Measurements from ENCODE around the gene STK39. TPM values are rescaled to one million over a fixed set of nuclear protein-coding genes. Genes with fewer than 3 reads are reported as not detected.

Gene STK39
- polyA plus RNA-seq, 1 donor (not counting 4 experiments of a cell fraction or from before 2014, with no cell fraction given) = 20.7 TPM

DNA sequence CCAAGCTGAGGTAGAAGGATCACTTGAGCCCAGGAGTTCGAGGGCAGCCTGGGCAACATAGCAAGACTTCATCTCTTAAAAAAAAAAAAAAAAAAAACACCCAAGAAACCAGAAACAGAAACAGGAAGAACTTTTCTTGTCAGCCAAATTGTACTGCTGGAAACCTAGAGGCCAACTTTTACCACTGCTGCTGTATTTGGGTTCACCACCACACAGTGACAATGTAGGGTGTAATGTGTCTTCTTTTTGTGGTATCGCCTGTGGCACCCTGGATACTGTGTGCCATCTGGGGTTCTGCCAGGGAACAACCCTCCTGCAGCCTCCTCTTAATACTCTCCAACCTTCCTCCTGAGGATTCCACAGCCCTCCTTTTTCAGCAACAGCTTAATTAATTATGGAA lies 72.6 kb downstream of the STK39 start:
- H3K27me3 ChIP-seq (ENCODE audit: control insufficient read depth, extremely low read depth, insufficient read depth, low read length) = no peaks in the 10 kb centered on the region
- H3K9ac ChIP-seq (ENCODE audit: control insufficient read depth, extremely low read depth, insufficient read depth, low read length) = no peak overlapping the region
- H3K4me2 ChIP-seq (ENCODE audit: control insufficient read depth, extremely low read depth, insufficient read depth, low read depth, low read length) = no peak overlapping the region
- H2AFZ ChIP-seq (ENCODE audit: control insufficient read depth, low read length) = no peak overlapping the region
- H3K4me3 ChIP-seq (ENCODE audit: control insufficient read depth in 2 of 3, extremely low read depth in 1 of 3, insufficient read depth in 2 of 3, low read depth in 1 of 3, low read length in 3 of 3) = no peak overlapping the region
- no peak for TF ChIP-seq EZH2 (IDR thresholded peaks at IDR 0.05; ENCODE audit: low read length)
- TF ChIP-seq, protein P1, sequence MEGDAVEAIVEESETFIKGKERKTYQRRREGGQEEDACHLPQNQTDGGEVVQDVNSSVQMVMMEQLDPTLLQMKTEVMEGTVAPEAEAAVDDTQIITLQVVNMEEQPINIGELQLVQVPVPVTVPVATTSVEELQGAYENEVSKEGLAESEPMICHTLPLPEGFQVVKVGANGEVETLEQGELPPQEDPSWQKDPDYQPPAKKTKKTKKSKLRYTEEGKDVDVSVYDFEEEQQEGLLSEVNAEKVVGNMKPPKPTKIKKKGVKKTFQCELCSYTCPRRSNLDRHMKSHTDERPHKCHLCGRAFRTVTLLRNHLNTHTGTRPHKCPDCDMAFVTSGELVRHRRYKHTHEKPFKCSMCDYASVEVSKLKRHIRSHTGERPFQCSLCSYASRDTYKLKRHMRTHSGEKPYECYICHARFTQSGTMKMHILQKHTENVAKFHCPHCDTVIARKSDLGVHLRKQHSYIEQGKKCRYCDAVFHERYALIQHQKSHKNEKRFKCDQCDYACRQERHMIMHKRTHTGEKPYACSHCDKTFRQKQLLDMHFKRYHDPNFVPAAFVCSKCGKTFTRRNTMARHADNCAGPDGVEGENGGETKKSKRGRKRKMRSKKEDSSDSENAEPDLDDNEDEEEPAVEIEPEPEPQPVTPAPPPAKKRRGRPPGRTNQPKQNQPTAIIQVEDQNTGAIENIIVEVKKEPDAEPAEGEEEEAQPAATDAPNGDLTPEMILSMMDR (optimal IDR thresholded peaks at IDR 0.05 in 1 of 3, IDR thresholded peaks at IDR 0.05 in 1 of 3, conservative IDR thresholded peaks at IDR 0.05 in 1 of 3; ENCODE audit: extremely low read depth in 1 of 3, insufficient read depth in 2 of 3, low read length in 3 of 3) = no peak
- peaks cover 5% of the 10 kb centered on the region for H3K79me2 ChIP-seq (ENCODE audit: control insufficient read depth, insufficient read depth, low read length)
- no peak overlapping the region for H3K27ac ChIP-seq (ENCODE audit: control insufficient read depth, insufficient read depth, low read length)
- FAIRE-seq = no peak
- H3K9me3 ChIP-seq (ENCODE audit: control insufficient read depth, low read depth, low read length) = no peaks in the 10 kb centered on the region
- H3K36me3 ChIP-seq (ENCODE audit: control insufficient read depth in 2 of 2, extremely low read depth in 1 of 2, insufficient read depth in 2 of 2, low read length in 2 of 2) = no peaks in the 10 kb centered on the region
- H3K4me1 ChIP-seq (ENCODE audit: control insufficient read depth, extremely low read depth, insufficient read depth, low read length) = no peaks in the 10 kb centered on the region
- no peaks in the 10 kb centered on the region for H4K20me1 ChIP-seq (ENCODE audit: control insufficient read depth, extremely low read depth, insufficient read depth, low read length)
- H3K9me1 ChIP-seq (ENCODE audit: control insufficient read depth, extremely low read depth, insufficient read depth, low read length) = no peaks in the 10 kb centered on the region
- dilution Hi-C loops (cut with MboI; ENCODE audit: extremely low pct_ligation_motif_present, low sequenced_read_pairs) = no loop called here
- no peak for DNase-seq (ENCODE audit: low read depth, low spot score)

DNA sequence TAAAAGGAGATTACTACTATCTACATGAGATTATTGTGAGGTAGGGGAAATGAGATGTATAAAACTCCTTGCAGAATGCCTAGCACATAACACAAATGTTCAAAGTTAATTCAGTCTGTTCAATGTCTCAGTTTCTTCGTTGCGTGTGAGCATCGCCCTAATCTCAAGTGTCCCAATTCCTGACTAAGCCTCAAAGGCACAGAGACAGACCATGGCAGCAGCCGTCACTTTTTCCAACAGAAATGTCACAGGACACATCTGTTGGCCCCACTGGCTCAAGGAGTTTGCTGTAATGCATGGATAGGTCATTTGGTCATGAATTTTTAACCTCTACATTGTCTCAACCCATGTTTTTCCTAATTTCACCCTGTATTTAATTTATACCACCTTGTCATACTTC lies 75.3 kb downstream of the STK39 start:
- H3K79me2 ChIP-seq (ENCODE audit: control insufficient read depth, insufficient read depth, low read length) = peaks cover 4% of the 10 kb centered on the region
- dilution Hi-C loops (cut with MboI; ENCODE audit: extremely low pct_ligation_motif_present, low sequenced_read_pairs) = no loop called here
- H3K4me1 ChIP-seq (ENCODE audit: control insufficient read depth, extremely low read depth, insufficient read depth, low read length) = peaks cover 6% of the 10 kb centered on the region
- H3K9me3 ChIP-seq (ENCODE audit: control insufficient read depth, low read depth, low read length) = no peaks in the 10 kb centered on the region
- no peaks in the 10 kb centered on the region for H3K27me3 ChIP-seq (ENCODE audit: control insufficient read depth, extremely low read depth, insufficient read depth, low read length)
- H3K4me2 ChIP-seq (ENCODE audit: control insufficient read depth, extremely low read depth, insufficient read depth, low read depth, low read length) = no peak overlapping the region
- H2AFZ ChIP-seq (ENCODE audit: control insufficient read depth, low read length) = no peak overlapping the region
- H3K9ac ChIP-seq (ENCODE audit: control insufficient read depth, extremely low read depth, insufficient read depth, low read length) = no peak overlapping the region
- H3K4me3 ChIP-seq (ENCODE audit: control insufficient read depth in 2 of 3, extremely low read depth in 1 of 3, insufficient read depth in 2 of 3, low read depth in 1 of 3, low read length in 3 of 3) = no peak overlapping the region
- H3K27ac ChIP-seq (ENCODE audit: control insufficient read depth, insufficient read depth, low read length) = no peak overlapping the region
- no peak for FAIRE-seq
- H4K20me1 ChIP-seq (ENCODE audit: control insufficient read depth, extremely low read depth, insufficient read depth, low read length) = no peaks in the 10 kb centered on the region
- no peaks in the 10 kb centered on the region for H3K9me1 ChIP-seq (ENCODE audit: control insufficient read depth, extremely low read depth, insufficient read depth, low read length)
- DNase-seq (ENCODE audit: low read depth, low spot score) = no peak
- no peak for TF ChIP-seq EZH2 (IDR thresholded peaks at IDR 0.05; ENCODE audit: low read length)
- H3K36me3 ChIP-seq (ENCODE audit: control insufficient read depth in 2 of 2, extremely low read depth in 1 of 2, insufficient read depth in 2 of 2, low read length in 2 of 2) = no peaks in the 10 kb centered on the region

DNA sequence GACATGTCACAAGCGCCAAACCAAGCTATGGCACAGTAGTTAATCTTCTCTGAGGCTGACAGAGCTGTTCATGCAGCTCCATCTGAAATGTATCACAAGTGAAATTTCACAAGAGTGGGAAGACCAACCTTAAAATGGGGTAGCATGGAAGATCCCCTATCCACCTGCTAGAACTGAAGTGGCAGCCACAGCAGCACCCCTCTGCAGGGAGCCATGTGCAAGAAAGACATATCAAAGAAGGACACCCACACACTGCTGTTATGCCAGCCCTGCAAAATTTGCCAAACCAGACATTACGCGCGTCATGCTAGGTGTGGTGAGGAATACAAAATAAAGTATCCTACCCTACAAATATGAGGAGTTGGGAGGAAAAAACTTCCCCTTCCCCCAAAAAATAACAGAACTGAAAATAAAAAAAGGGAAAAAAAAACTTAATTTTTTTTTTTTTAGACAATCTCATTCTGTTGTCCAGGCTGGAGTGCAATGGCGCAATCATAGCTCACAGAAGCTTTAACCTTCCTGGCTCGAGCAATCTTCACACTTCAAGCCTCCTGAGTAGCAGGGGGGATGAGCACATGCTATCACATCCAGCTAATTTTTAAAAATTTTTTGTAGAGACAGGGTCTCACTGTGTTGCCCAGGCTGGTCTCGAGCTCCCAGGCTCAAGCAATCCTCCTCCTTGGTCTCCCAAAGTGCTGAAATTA lies 76.2 kb downstream of the STK39 start:
- no peaks in the 10 kb centered on the region for H3K36me3 ChIP-seq (ENCODE audit: control insufficient read depth in 2 of 2, extremely low read depth in 1 of 2, insufficient read depth in 2 of 2, low read length in 2 of 2)
- DNase-seq (ENCODE audit: low read depth, low spot score) (no peak), FAIRE-seq (no peak)
- H3K9me1 ChIP-seq (ENCODE audit: control insufficient read depth, extremely low read depth, insufficient read depth, low read length) = no peaks in the 10 kb centered on the region
- no peak for TF ChIP-seq EZH2 (IDR thresholded peaks at IDR 0.05; ENCODE audit: low read length)
- TF ChIP-seq, protein P1 (optimal IDR thresholded peaks at IDR 0.05 in 1 of 3, IDR thresholded peaks at IDR 0.05 in 1 of 3, conservative IDR thresholded peaks at IDR 0.05 in 1 of 3; ENCODE audit: extremely low read depth in 1 of 3, insufficient read depth in 2 of 3, low read length in 3 of 3) = no peak
- H3K27ac ChIP-seq (ENCODE audit: control insufficient read depth, insufficient read depth, low read length) = no peak overlapping the region
- dilution Hi-C loops (cut with MboI; ENCODE audit: extremely low pct_ligation_motif_present, low sequenced_read_pairs) = no loop called here
- no peak overlapping the region for H3K4me2 ChIP-seq (ENCODE audit: control insufficient read depth, extremely low read depth, insufficient read depth, low read depth, low read length)
- H3K9me3 ChIP-seq (ENCODE audit: control insufficient read depth, low read depth, low read length) = no peaks in the 10 kb centered on the region
- H2AFZ ChIP-seq (ENCODE audit: control insufficient read depth, low read length) = no peak overlapping the region
- H3K79me2 ChIP-seq (ENCODE audit: control insufficient read depth, insufficient read depth, low read length) = peaks cover 4% of the 10 kb centered on the region
- no peaks in the 10 kb centered on the region for H4K20me1 ChIP-seq (ENCODE audit: control insufficient read depth, extremely low read depth, insufficient read depth, low read length)
- H3K27me3 ChIP-seq (ENCODE audit: control insufficient read depth, extremely low read depth, insufficient read depth, low read length) = no peaks in the 10 kb centered on the region
- no peak overlapping the region for H3K4me3 ChIP-seq (ENCODE audit: control insufficient read depth in 2 of 3, extremely low read depth in 1 of 3, insufficient read depth in 2 of 3, low read depth in 1 of 3, low read length in 3 of 3)
- H3K4me1 ChIP-seq (ENCODE audit: control insufficient read depth, extremely low read depth, insufficient read depth, low read length) = peaks cover 6% of the 10 kb centered on the region
- no peak overlapping the region for H3K9ac ChIP-seq (ENCODE audit: control insufficient read depth, extremely low read depth, insufficient read depth, low read length)
